ENCODE results near the gene IQCC. TPM values are rescaled to one million over a fixed set of nuclear protein-coding genes. Genes with fewer than 3 reads are reported as not detected.
"Not testable (repeated sequence)": the region's sequence is repeated elsewhere in the genome, so short reads cannot be mapped to it uniquely, and the experiment has no call there.

Gene IQCC
- total RNA-seq: 1 to 10 TPM in 1 of 4 donors, under 1 TPM in 3; 0.24 to 1.1 (median 0.59) TPM
- 1 to 10 TPM in 1 of 3 donors, under 1 TPM in 2; 0.46 to 1.2 (median 0.69) TPM for polyA plus RNA-seq
- long read RNA-seq, donor 1: 0 reads
- long read RNA-seq, donor 2, partial matches to known transcripts: 0 of 2 reads
- long read RNA-seq, donor 2, other reads (novel, unspliced or antisense): 1 of 2 reads

GRCh38 chr1:32205401-32206370, at the start of gene IQCC:
IQCC (plus strand) TSS chr1:32205671; CDS start chr1:32205682, 11 bp downstream.
- DNase-seq (peak; percentile 87 to 93), ATAC-seq (peak; percentile 75 to 85 (median 78))
- no peak for TF ChIP-seq CTCF (IDR thresholded peaks at IDR 0.05)
- H3K9me3 ChIP-seq: no peaks in the 10 kb centered on the region
- H3K27me3 ChIP-seq (ENCODE audit: insufficient read depth in 3 of 3, low read length in 2 of 3): no peaks in the 10 kb centered on the region
- intact Hi-C loops (cut with DNase I): no loop called here
- peaks cover 0 to 10% of the 10 kb centered on the region in 2 donors for H3K36me3 ChIP-seq (ENCODE audit: insufficient read depth in 1 of 2, low read depth in 1 of 2)
- peak within 1 kb of the TSS; percentile 53 for H3K27ac ChIP-seq
- peak within 1 kb of the TSS; percentile 85 for H3K4me3 ChIP-seq
- peaks cover 24% of the 10 kb centered on the region for H3K4me1 ChIP-seq
- WGBS, 3 donors: 2% methylated on average over 67 to 77 of the region's 77 CpGs

GRCh38 chr1:32159189-32159588, 46.3 kb upstream of the IQCC start:
- H3K9me3 ChIP-seq: no peaks in the 10 kb centered on the region
- no peak for DNase-seq
- ATAC-seq: no peak
- H3K4me1 ChIP-seq: no peaks in the 10 kb centered on the region
- H3K4me3 ChIP-seq: no peak overlapping the region
- WGBS, 3 donors: 78 to 89% (median 81%) methylated on average over 3 of the region's 3 CpGs
- no peaks in the 10 kb centered on the region for H3K27me3 ChIP-seq (ENCODE audit: insufficient read depth in 3 of 3, low read length in 2 of 3)
- no peak for TF ChIP-seq CTCF (IDR thresholded peaks at IDR 0.05)
- no peak overlapping the region for H3K27ac ChIP-seq
- intact Hi-C loops (cut with DNase I): loop anchor here in 1 of 2 donors (5.0 kb wide), 1 partner anchor 47 kb away; no protein-coding TSS in a partner anchor
- peaks cover 18 to 97% of the 10 kb centered on the region in 2 donors for H3K36me3 ChIP-seq (ENCODE audit: insufficient read depth in 1 of 2, low read depth in 1 of 2)

DNA sequence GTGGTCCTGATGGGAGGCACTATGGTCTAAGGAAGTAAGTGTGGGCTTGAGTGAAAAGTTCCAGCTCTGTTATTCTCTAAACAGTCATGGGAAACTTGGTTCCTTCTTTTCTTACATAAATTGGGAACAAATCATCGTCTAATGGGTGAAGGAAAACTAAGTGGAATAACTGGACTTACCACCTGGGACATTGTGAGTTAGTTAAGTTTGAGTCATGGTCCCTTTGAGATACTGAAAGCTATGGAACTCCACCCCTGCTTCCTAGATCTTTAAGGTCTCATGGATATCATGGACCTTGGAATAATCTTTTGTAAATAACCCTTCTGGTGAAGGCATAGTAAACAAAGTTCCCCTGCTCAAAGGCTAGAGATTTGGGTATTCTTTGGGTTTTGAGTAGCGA, 42.1 kb upstream of the IQCC start:
- ATAC-seq (no peak), DNase-seq (no peak)
- no peak overlapping the region for H3K27ac ChIP-seq
- intact Hi-C loops (cut with DNase I): no loop called here
- 95 to 97% (median 96%) methylated on average over 2 of the region's 2 CpGs for WGBS, 3 donors
- peaks cover 8 to 94% of the 10 kb centered on the region in 2 donors for H3K36me3 ChIP-seq (ENCODE audit: insufficient read depth in 1 of 2, low read depth in 1 of 2)
- H3K4me3 ChIP-seq: no peak overlapping the region
- H3K9me3 ChIP-seq: no peaks in the 10 kb centered on the region
- H3K4me1 ChIP-seq: no peaks in the 10 kb centered on the region
- H3K27me3 ChIP-seq (ENCODE audit: insufficient read depth in 3 of 3, low read length in 2 of 3): no peaks in the 10 kb centered on the region
- TF ChIP-seq CTCF (IDR thresholded peaks at IDR 0.05): no peak

DNA sequence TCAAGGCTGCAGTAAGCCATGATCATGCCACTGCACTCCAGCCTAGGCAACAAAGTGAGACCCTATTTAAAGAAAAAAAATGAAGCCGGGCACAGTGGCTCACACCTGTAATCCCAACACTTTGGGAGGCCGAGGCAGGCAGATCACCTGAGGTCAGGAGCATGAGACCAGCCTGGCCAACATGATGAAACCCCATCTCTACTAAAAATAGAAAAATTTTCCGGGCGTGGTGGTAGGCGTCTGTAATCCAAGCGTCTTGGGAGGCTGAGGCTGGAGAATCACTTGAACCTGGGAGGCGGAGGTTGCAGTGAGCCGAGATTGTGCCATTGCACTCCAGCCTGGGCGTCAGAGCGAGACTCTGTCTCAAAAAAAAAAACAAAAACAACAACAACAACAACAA, 39.8 kb upstream of the IQCC start:
- H3K9me3 ChIP-seq; H3K4me3 ChIP-seq; DNase-seq; H3K27me3 ChIP-seq (ENCODE audit: insufficient read depth in 3 of 3, low read length in 2 of 3); H3K27ac ChIP-seq; H3K4me1 ChIP-seq; intact Hi-C loops (cut with DNase I): not testable (repeated sequence)
- ATAC-seq: peak in 2 of 4 donors; percentile 52 to 55
- 43 to 50% (median 49%) methylated on average over 10 of the region's 10 CpGs for WGBS, 3 donors
- H3K36me3 ChIP-seq (ENCODE audit: insufficient read depth in 1 of 2, low read depth in 1 of 2): peaks cover 10 to 94% of the 10 kb centered on the region in 2 donors

DNA sequence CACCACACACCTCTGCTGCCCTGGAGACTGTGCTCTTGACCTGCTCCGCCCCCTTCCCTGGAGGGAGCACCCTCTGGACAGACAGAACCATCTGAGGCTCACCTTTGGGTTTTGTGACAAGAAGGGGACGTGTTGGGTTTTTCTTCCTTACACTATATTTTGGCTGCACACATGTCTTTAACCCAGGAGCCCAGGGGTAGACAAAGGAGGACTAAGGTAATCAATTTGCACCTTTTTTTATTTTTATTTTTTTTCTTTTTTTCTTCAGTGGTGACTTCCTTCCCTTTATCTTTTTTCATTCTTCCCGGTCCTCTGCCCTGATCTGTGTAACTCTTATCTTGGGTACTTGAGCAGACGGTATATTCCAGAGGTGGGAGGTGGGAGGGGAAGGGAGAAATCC, 34.5 kb upstream of the IQCC start:
- Histone ChIP-seq H3K4me3 (no peak overlapping the region), H3K27me3 (ENCODE audit: insufficient read depth in 3 of 3, low read length in 2 of 3) (no peaks in the 10 kb centered on the region), H3K36me3 (ENCODE audit: insufficient read depth in 1 of 2, low read depth in 1 of 2) (peaks cover 19 to 92% of the 10 kb centered on the region in 2 donors), H3K9me3 (no peaks in the 10 kb centered on the region), H3K27ac (no peak overlapping the region), H3K4me1 (no peaks in the 10 kb centered on the region)
- 75 to 90% (median 82%) methylated on average over 4 of the region's 4 CpGs for WGBS, 3 donors
- DNase-seq (no peak), ATAC-seq (no peak)
- TF ChIP-seq CTCF (IDR thresholded peaks at IDR 0.05): no peak
- intact Hi-C loops (cut with DNase I): no loop called here

All from psoas muscle (tissue), 8 donors.